GM20431 (cell line): ENCODE results near the gene ZRANB2.

Experiments used
- in situ Hi-C: fragments of 300-500 bp; cut with MseI, MboI; formaldehyde crosslinking; loops from one replicate; pipeline ENCODE4 v1.15.0; 2020; ENCODE audit warnings: low sequenced_read_pairs; ENCODE audit not compliant: unreplicated experiment

Gene ZRANB2

GRCh38 chr1:71033136-71033535, 47.7 kb downstream of the ZRANB2 start:
- in situ Hi-C loops: loop anchor here (25.0 kb wide), 2 partner anchors 346 to 496 kb away; no protein-coding TSS in a partner anchor

- in situ Hi-C loops: loop anchor here (25.0 kb wide), 2 partner anchors 344 to 494 kb away; no protein-coding TSS in a partner anchor
Observed at GRCh38 chr1:71031426-71031825, 49.4 kb downstream of the ZRANB2 start.

- in situ Hi-C loops: loop anchor here (25.0 kb wide), 2 partner anchors 343 to 493 kb away; no protein-coding TSS in a partner anchor
Observed at GRCh38 chr1:71030026-71030425, 50.8 kb downstream of the ZRANB2 start.

- in situ Hi-C loops: loop anchor here (25.0 kb wide), 2 partner anchors 342 to 492 kb away; no protein-coding TSS in a partner anchor
Observed at GRCh38 chr1:71028981-71029380, 51.9 kb downstream of the ZRANB2 start.

DNA sequence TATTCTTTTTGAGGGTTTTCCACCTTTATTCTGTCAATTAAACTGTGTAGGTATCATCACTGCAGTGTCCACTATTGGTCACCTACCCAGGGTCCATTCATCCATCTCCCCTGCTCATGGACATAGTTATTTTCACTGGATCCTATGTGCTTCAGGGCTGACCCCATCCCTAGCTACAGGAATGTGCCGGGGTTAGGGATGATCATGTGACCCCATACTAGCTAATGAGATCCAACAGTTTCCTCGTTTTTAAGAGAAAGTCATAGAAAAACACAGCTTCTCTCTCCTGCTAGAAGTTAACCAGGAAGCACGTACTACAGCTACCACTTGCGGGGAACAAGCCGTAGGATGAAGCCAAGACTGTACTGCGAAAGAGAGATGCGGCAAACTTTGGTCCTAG, 52.8 kb downstream of the ZRANB2 start:
- in situ Hi-C loops: loop anchor here (25.0 kb wide), 2 partner anchors 341 to 491 kb away; no protein-coding TSS in a partner anchor

DNA sequence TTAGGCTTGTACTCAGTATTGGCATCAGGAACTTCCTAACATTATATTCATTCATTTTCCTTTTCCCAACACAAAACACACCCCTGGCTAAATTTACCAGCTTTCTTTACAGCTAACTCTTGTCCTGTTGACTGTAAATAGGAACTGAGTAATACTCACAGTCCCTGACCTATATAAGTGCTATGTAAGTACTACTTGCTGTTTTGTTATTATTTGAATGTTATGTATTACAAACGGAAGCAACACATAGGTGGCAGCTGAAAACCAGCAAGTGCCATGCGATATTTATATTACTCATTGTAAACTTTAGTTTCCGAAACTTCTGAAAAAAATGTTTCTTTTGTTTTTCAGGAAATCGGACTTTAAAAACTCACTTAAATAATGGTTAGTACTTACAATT, 54.7 kb downstream of the ZRANB2 start:
- in situ Hi-C loops: loop anchor here (25.0 kb wide), 2 partner anchors 339 to 489 kb away; no protein-coding TSS in a partner anchor

- in situ Hi-C loops: no loop called here
Observed at GRCh38 chr1:71023515-71023914, 57.3 kb downstream of the ZRANB2 start.

- in situ Hi-C loops: no loop called here
Observed at GRCh38 chr1:71019233-71019969, 61.4 kb downstream of the ZRANB2 start.

DNA sequence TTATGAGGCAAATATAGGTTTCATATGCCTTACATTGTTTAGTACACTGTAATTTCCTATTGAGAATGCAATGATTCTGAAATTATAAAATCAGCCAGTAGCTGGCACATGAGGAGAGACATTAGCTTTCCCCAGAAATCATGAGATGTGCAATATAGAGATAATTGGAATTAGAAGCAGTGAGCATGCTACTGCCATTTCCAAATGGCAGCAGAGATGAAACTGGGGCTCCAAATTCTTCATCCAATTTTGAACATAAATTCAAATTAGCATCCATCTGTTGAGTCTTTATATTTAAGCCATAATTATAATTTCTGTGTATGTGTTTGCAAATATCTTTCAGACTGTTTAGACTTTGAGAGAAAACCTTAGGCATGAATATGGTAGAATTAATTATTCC, 62.0 kb downstream of the ZRANB2 start:
- in situ Hi-C loops: no loop called here

- in situ Hi-C loops: no loop called here
Observed at GRCh38 chr1:71015745-71016144, 65.1 kb downstream of the ZRANB2 start.

GRCh38 chr1:71014178-71014579, 66.7 kb downstream of the ZRANB2 start:
- in situ Hi-C loops: no loop called here
